GM23338 (cell line): ENCODE measurements around the gene NDE1. TPM values are rescaled to one million over a fixed set of nuclear protein-coding genes. Genes with fewer than 3 reads are reported as not detected.

ENCODE experiments used
- ATAC-seq: fragments of 200-7000 bp; cut with Tn5 transposase; 3 replicates; pipeline ENCODE4 v1.9.1; 2020
- DNase-seq: peaks from one replicate; pipeline ENCODE4 v3.0.0-alpha.2; 2015; ENCODE audit warnings: low spot score
- H2AFZ ChIP-seq: fragments of 200-600 bp; sonication (generic); 2 replicates; pipeline ENCODE4 v1.8.0; 2016; ENCODE audit warnings: antibody characterized with exemption, mild to moderate bottlenecking, moderate library complexity
- H3F3A ChIP-seq: fragments of 200-600 bp; sonication (generic); replicated peaks from 2 replicates; pipeline ENCODE4 v1.8.0; 2017; ENCODE audit warnings: antibody characterized with exemption, mixed run types, low read depth
- H3K27ac ChIP-seq: fragments of 200-600 bp; sonication (generic); 2 replicates; pipeline ENCODE4 v1.6.1; 2016; ENCODE audit warnings: low read depth
- H3K27me3 ChIP-seq: fragments of 200-600 bp; sonication (generic); 2 replicates; pipeline ENCODE4 v1.8.0; 2016; ENCODE audit warnings: mild to moderate bottlenecking, mixed run types, moderate library complexity; ENCODE audit not compliant: insufficient read depth
- H3K36me3 ChIP-seq: fragments of 200-600 bp; sonication (generic); 2 replicates; pipeline ENCODE4 v1.8.0; 2016; ENCODE audit warnings: mild to moderate bottlenecking; ENCODE audit not compliant: insufficient read depth
- H3K4me1 ChIP-seq: fragments of 200-600 bp; sonication (generic); 2 replicates; pipeline ENCODE4 v1.8.0; 2016; ENCODE audit warnings: mild to moderate bottlenecking, moderate library complexity; ENCODE audit not compliant: insufficient read depth
- H3K4me2 ChIP-seq: fragments of 200-600 bp; sonication (generic); 2 replicates; pipeline ENCODE4 v1.7.1; 2017; ENCODE audit warnings: mixed run types
- H3K4me3 ChIP-seq: fragments of 200-600 bp; sonication (generic); 2 replicates; pipeline ENCODE4 v1.6.1; 2016; ENCODE audit warnings: mixed run types
- H3K79me2 ChIP-seq: fragments of 200-600 bp; sonication (generic); replicated peaks from 2 replicates; pipeline ENCODE4 v1.8.0; 2017; ENCODE audit warnings: mild to moderate bottlenecking; ENCODE audit not compliant: insufficient read depth
- H3K9me2 ChIP-seq: fragments of 200-600 bp; sonication (generic); 2 replicates; pipeline ENCODE4 v1.8.0; 2017; ENCODE audit not compliant: insufficient read depth
- H4K20me1 ChIP-seq: fragments of 200-600 bp; sonication (generic); replicated peaks from 2 replicates; pipeline ENCODE4 v1.8.0; 2017; ENCODE audit warnings: mild to moderate bottlenecking; ENCODE audit not compliant: insufficient read depth
- H3K27ac Mint-ChIP-seq: 2 replicates; pipeline ENCODE4 v1.8.0; 2020; ENCODE audit warnings: inconsistent platforms, mild to moderate bottlenecking, moderate library complexity, mixed read lengths
- H3K27me3 Mint-ChIP-seq: 3 replicates; pipeline ENCODE4 v1.8.0; 2022; ENCODE audit warnings: low read depth, mild to moderate bottlenecking, moderate library complexity, mixed read lengths, inconsistent platforms; ENCODE audit not compliant: insufficient read depth, poor library complexity
- H3K36me3 Mint-ChIP-seq: 3 replicates; pipeline ENCODE4 v1.8.0; 2021; ENCODE audit warnings: low read depth, mild to moderate bottlenecking, inconsistent platforms, moderate library complexity, mixed read lengths
- H3K4me1 Mint-ChIP-seq: 3 replicates; pipeline ENCODE4 v1.8.0; 2020; ENCODE audit warnings: mild to moderate bottlenecking, inconsistent platforms, mixed read lengths
- H3K4me3 Mint-ChIP-seq: 3 replicates; pipeline ENCODE4 v1.8.0; 2021; ENCODE audit warnings: moderate library complexity, mild to moderate bottlenecking, inconsistent platforms, mixed read lengths
- H3K9me3 Mint-ChIP-seq: 3 replicates; pipeline ENCODE4 v1.8.0; 2020; ENCODE audit warnings: moderate library complexity, mild to moderate bottlenecking, inconsistent platforms, mixed read lengths
- CREB1 ChIP-seq: fragments of 250-450 bp; sonication (Bioruptor Pico); IDR thresholded peaks from 2 replicates; pipeline ENCODE4 v1.5.0; 2020; ENCODE audit warnings: low read depth, mild to moderate bottlenecking, moderate library complexity
- CTCF ChIP-seq, 2 experiments: fragments of 200-600 bp in 1 of 2; sonication (generic) in 1 of 2; conservative IDR thresholded peaks; 2 replicates each; pipeline versions ENCODE4 v1.5.1 to v1.6.1; 2016 to 2017; ENCODE audit warnings: antibody characterized with exemption in 2 of 2, low read depth in 2 of 2, mild to moderate bottlenecking in 2 of 2, moderate library complexity in 1 of 2
- ETS1 ChIP-seq: IDR thresholded peaks from 2 replicates; pipeline ENCODE4 v1.6.1; 2016; ENCODE audit warnings: antibody characterized with exemption
- EZH2 ChIP-seq: fragments of 200-600 bp; sonication (generic); IDR thresholded peaks from one replicate; pipeline ENCODE4 v1.8.0; 2017; ENCODE audit warnings: antibody characterized with exemption, mild to moderate bottlenecking, low read depth; ENCODE audit not compliant: unreplicated experiment
- EZH2phosphoT487 ChIP-seq: fragments of 200-600 bp; sonication (generic); IDR thresholded peaks from one replicate; pipeline ENCODE4 v1.8.1; 2018; ENCODE audit warnings: antibody characterized with exemption; ENCODE audit not compliant: unreplicated experiment
- JUNB ChIP-seq: IDR thresholded peaks from one replicate; pipeline ENCODE4 v1.6.1; 2016; ENCODE audit warnings: antibody characterized with exemption; ENCODE audit not compliant: unreplicated experiment
- NANOG ChIP-seq: IDR thresholded peaks from 2 replicates; pipeline ENCODE4 v1.6.1; 2016; ENCODE audit warnings: antibody characterized with exemption, borderline replicate concordance
- POLR2AphosphoS5 ChIP-seq: IDR thresholded peaks from 2 replicates; pipeline ENCODE4 v1.6.1; 2016; ENCODE audit warnings: antibody characterized with exemption, low read depth
- STAT1 ChIP-seq: IDR thresholded peaks from one replicate; pipeline ENCODE4 v1.6.1; 2016; ENCODE audit warnings: antibody characterized with exemption; ENCODE audit not compliant: unreplicated experiment
- ZNF114 ChIP-seq: fragments of 250-450 bp; sonication (Bioruptor Pico); IDR thresholded peaks from 2 replicates; pipeline ENCODE4 v1.5.0; 2020; ENCODE audit warnings: mild to moderate bottlenecking, moderate library complexity
- ZNF331 ChIP-seq: fragments of 250-450 bp; sonication (Bioruptor Pico); IDR thresholded peaks from 2 replicates; pipeline ENCODE4 v1.5.0; 2020; ENCODE audit warnings: low read depth, mild to moderate bottlenecking, moderate library complexity
- polyA plus RNA-seq: library from polyadenylated mRNA; unstranded; fragments of >200 nt; fragmentation: Nextera tagmentation; extraction: Ambion mirVana; gene quantifications from 2 replicates; pipeline ENCODE4 v1.2.1, GENCODE V29; 2016
- total RNA-seq: library from RNA; depleted of rRNA; stranded (reverse); fragments of >200 nt; shearing (Covaris generic); gene quantifications from 2 replicates; pipeline ENCODE4 v1.2.3, GENCODE V29; 2014
- TF ChIP-seq, protein P1 (sequence below): fragments of 250-450 bp; sonication (Bioruptor Pico); IDR thresholded peaks from 2 replicates; pipeline ENCODE4 v1.5.0; 2020; ENCODE audit warnings: mild to moderate bottlenecking, moderate library complexity
- TF ChIP-seq, protein P2 (sequence below): IDR thresholded peaks from one replicate; pipeline ENCODE4 v1.6.1; 2018; ENCODE audit warnings: antibody characterized with exemption; ENCODE audit not compliant: unreplicated experiment

The NDE1 gene
- total and polyA plus RNA-seq, 2 experiments from 2014 or later, result 13.0 to 22.9 TPM

DNA sequence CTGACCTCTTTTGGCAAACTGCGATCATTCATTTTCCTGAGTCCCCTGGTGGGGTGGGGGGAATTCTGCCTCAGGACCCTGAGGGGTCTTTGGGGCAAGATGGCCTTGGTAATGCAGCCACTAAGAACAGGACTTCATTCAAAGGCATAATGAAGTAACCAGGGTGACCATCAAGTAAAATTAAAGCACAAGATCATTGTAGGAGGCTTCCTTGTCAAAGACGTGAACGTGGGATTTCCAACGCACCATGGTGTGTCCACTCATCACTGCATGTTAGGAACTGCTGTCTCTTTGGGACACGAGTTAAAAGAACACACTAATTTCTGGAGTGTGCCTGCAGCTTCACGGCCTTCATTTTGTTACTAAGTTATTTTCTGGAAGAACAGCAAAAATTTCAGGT is 51.3 kb downstream of the NDE1 start:
- H3K79me2 ChIP-seq, result no peaks in the 10 kb centered on the region
- ATAC-seq (no peak), DNase-seq (no peak)
- no peaks in the 10 kb centered on the region for H3F3A ChIP-seq
- H3K36me3 ChIP-seq, result no peaks in the 10 kb centered on the region; the same call in none of the 2 replicates
- no peaks in the 10 kb centered on the region; the same call in 1 of the 3 replicates for H3K4me1 Mint-ChIP-seq
- peaks cover 31% of the 10 kb centered on the region for H3K36me3 Mint-ChIP-seq
- H3K27ac ChIP-seq, result no peak overlapping the region
- H3K4me3 Mint-ChIP-seq, result no peak overlapping the region
- no peaks in the 10 kb centered on the region for H3K9me3 Mint-ChIP-seq
- peaks cover 6% of the 10 kb centered on the region for H3K27me3 Mint-ChIP-seq
- H2AFZ ChIP-seq, result no peak overlapping the region
- H4K20me1 ChIP-seq, result no peaks in the 10 kb centered on the region; the same call in 1 of the 2 replicates
- no peak overlapping the region for H3K4me2 ChIP-seq
- H3K9me2 ChIP-seq, result no peaks in the 10 kb centered on the region
- H3K4me1 ChIP-seq, result no peaks in the 10 kb centered on the region; the same call in 1 of the 2 replicates
- H3K27me3 ChIP-seq, result no peaks in the 10 kb centered on the region
- H3K4me3 ChIP-seq, result no peak overlapping the region
- TF ChIP-seq CTCF (conservative IDR thresholded peaks at IDR 0.05; ENCODE audit: low read depth in 2 of 2) (no peak), EZH2 (no peak), EZH2phosphoT487 (no peak), ETS1 (no peak), ZNF114 (CRISPR knock-in tag) (no peak), CREB1 (CRISPR knock-in tag) (no peak), ZNF331 (no peak), STAT1 (no peak), POLR2AphosphoS5 (no peak), JUNB (no peak), NANOG (no peak)
- TF ChIP-seq, protein P1, sequence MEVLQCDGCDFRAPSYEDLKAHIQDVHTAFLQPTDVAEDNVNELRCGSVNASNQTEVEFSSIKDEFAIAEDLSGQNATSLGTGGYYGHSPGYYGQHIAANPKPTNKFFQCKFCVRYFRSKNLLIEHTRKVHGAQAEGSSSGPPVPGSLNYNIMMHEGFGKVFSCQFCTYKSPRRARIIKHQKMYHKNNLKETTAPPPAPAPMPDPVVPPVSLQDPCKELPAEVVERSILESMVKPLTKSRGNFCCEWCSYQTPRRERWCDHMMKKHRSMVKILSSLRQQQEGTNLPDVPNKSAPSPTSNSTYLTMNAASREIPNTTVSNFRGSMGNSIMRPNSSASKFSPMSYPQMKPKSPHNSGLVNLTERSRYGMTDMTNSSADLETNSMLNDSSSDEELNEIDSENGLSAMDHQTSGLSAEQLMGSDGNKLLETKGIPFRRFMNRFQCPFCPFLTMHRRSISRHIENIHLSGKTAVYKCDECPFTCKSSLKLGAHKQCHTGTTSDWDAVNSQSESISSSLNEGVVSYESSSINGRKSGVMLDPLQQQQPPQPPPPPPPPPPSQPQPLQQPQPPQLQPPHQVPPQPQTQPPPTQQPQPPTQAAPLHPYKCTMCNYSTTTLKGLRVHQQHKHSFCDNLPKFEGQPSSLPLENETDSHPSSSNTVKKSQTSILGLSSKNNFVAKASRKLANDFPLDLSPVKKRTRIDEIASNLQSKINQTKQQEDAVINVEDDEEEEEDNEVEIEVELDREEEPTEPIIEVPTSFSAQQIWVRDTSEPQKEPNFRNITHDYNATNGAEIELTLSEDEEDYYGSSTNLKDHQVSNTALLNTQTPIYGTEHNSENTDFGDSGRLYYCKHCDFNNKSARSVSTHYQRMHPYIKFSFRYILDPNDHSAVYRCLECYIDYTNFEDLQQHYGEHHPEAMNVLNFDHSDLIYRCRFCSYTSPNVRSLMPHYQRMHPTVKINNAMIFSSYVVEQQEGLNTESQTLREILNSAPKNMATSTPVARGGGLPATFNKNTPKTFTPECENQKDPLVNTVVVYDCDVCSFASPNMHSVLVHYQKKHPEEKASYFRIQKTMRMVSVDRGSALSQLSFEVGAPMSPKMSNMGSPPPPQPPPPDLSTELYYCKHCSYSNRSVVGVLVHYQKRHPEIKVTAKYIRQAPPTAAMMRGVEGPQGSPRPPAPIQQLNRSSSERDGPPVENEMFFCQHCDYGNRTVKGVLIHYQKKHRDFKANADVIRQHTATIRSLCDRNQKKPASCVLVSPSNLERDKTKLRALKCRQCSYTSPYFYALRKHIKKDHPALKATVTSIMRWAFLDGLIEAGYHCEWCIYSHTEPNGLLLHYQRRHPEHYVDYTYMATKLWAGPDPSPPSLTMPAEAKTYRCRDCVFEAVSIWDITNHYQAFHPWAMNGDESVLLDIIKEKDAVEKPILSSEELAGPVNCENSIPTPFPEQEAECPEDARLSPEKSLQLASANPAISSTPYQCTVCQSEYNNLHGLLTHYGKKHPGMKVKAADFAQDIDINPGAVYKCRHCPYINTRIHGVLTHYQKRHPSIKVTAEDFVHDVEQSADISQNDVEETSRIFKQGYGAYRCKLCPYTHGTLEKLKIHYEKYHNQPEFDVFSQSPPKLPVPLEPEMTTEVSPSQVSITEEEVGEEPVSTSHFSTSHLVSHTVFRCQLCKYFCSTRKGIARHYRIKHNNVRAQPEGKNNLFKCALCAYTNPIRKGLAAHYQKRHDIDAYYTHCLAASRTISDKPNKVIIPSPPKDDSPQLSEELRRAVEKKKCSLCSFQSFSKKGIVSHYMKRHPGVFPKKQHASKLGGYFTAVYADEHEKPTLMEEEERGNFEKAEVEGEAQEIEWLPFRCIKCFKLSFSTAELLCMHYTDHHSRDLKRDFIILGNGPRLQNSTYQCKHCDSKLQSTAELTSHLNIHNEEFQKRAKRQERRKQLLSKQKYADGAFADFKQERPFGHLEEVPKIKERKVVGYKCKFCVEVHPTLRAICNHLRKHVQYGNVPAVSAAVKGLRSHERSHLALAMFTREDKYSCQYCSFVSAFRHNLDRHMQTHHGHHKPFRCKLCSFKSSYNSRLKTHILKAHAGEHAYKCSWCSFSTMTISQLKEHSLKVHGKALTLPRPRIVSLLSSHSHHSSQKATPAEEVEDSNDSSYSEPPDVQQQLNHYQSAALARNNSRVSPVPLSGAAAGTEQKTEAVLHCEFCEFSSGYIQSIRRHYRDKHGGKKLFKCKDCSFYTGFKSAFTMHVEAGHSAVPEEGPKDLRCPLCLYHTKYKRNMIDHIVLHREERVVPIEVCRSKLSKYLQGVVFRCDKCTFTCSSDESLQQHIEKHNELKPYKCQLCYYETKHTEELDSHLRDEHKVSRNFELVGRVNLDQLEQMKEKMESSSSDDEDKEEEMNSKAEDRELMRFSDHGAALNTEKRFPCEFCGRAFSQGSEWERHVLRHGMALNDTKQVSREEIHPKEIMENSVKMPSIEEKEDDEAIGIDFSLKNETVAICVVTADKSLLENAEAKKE, result no peak
- TF ChIP-seq, protein P2, sequence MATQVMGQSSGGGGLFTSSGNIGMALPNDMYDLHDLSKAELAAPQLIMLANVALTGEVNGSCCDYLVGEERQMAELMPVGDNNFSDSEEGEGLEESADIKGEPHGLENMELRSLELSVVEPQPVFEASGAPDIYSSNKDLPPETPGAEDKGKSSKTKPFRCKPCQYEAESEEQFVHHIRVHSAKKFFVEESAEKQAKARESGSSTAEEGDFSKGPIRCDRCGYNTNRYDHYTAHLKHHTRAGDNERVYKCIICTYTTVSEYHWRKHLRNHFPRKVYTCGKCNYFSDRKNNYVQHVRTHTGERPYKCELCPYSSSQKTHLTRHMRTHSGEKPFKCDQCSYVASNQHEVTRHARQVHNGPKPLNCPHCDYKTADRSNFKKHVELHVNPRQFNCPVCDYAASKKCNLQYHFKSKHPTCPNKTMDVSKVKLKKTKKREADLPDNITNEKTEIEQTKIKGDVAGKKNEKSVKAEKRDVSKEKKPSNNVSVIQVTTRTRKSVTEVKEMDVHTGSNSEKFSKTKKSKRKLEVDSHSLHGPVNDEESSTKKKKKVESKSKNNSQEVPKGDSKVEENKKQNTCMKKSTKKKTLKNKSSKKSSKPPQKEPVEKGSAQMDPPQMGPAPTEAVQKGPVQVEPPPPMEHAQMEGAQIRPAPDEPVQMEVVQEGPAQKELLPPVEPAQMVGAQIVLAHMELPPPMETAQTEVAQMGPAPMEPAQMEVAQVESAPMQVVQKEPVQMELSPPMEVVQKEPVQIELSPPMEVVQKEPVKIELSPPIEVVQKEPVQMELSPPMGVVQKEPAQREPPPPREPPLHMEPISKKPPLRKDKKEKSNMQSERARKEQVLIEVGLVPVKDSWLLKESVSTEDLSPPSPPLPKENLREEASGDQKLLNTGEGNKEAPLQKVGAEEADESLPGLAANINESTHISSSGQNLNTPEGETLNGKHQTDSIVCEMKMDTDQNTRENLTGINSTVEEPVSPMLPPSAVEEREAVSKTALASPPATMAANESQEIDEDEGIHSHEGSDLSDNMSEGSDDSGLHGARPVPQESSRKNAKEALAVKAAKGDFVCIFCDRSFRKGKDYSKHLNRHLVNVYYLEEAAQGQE, result no peak
- H3K27ac Mint-ChIP-seq, result no peak overlapping the region
